Measurements from ENCODE around the gene ZNF304. TPM values are rescaled to one million over a fixed set of nuclear protein-coding genes. Genes with fewer than 3 reads are reported as not detected.

Gene ZNF304
- total and polyA plus RNA-seq, 2 of the 13 experiments (the other 11 are each of a cell fraction or from before 2014, with no cell fraction given) = 3.4 to 8.0 TPM

GRCh38 chr19:57389730-57390598 lies 38.9 kb downstream of the ZNF304 start, which contains the start of gene ZNF548 (continued):
- TF ChIP-seq RAD51 (IDR thresholded peaks at IDR 0.05; ENCODE audit: borderline replicate concordance) (no peak), IKZF1 (IDR thresholded peaks at IDR 0.05) (no peak), MAX (IDR thresholded peaks at IDR 0.05) (peak; percentile 17; the same call in 1 of the 2 replicates), ZSCAN20 (CRISPR knock-in tag; IDR thresholded peaks at IDR 0.05; ENCODE audit: borderline replicate concordance) (no peak), MXD1 (CRISPR knock-in tag; IDR thresholded peaks at IDR 0.05) (peak; percentile 72; the same call in 1 of the 2 replicates), RARA (CRISPR knock-in tag; IDR thresholded peaks at IDR 0.05) (no peak), U2AF2 (IDR thresholded peaks at IDR 0.05; ENCODE audit: low read depth, low read length) (no peak), ZBTB38 (CRISPR knock-in tag; IDR thresholded peaks at IDR 0.05) (no peak; the same call in 1 of the 2 replicates), BCL6 (CRISPR knock-in tag; IDR thresholded peaks at IDR 0.05) (0 out of 2 replicates have a peak, but pooled peaks have one; percentile 16), HIVEP1 (CRISPR knock-in tag; IDR thresholded peaks at IDR 0.05) (peak; percentile 82), PBX3 (CRISPR knock-in tag; IDR thresholded peaks at IDR 0.05; ENCODE audit: borderline replicate concordance) (no peak), E2F2 (CRISPR knock-in tag; IDR thresholded peaks at IDR 0.05; ENCODE audit: borderline replicate concordance) (no peak), KLF13 (CRISPR knock-in tag; IDR thresholded peaks at IDR 0.05) (no peak), GTF2F1 (IDR thresholded peaks at IDR 0.05; ENCODE audit: low read length) (peak; percentile 8; the same call in 1 of the 2 replicates), ZNF589 (CRISPR knock-in tag; conservative IDR thresholded peaks at IDR 0.05) (no peak), ZFP36L2 (CRISPR knock-in tag; IDR thresholded peaks at IDR 0.05) (no peak), POLR2AphosphoS5 (IDR thresholded peaks at IDR 0.05; ENCODE audit: low read depth, low read length) (peak; percentile 51), HMGXB4 (CRISPR knock-in tag; IDR thresholded peaks at IDR 0.05; ENCODE audit: borderline replicate concordance in 1 of 2, low read depth in 1 of 2) (peak; percentile 50 to 79; a peak in 3 of 4 replicates), KLF15 (CRISPR knock-in tag; IDR thresholded peaks at IDR 0.05; ENCODE audit: borderline replicate concordance) (no peak)

All from HepG2 (cell line).